GM18508 (cell line): ENCODE data around the gene RPTOR.

ENCODE experiments used
- ATAC-seq: cut with Tn5 transposase; IDR thresholded peaks from one replicate; pipeline ENCODE4 v1.9.1; 2021; ENCODE audit warnings: moderate number of reproducible peaks; ENCODE audit not compliant: insufficient read depth, unreplicated experiment

Gene RPTOR

DNA sequence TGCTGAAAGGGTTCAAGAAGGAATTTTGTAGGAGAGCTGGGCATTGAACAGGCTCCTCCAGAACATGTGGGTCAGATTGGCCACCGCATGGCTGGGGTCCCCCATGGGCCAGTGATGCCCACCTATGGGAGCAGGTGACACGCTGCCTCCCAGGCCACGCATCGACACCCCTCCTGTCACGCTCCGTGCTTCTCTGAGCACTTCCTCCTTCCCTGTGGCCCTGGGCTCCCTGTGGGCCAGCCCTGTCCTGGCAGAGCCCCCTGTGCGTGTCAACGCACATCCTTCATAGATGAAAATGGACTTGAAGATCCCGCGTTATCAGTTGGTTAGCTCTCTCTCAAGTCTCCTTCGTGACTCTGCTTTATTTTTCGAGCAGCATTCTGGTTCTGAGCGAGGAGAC is 160.3 kb downstream of the RPTOR start:
- ATAC-seq = no peak

DNA sequence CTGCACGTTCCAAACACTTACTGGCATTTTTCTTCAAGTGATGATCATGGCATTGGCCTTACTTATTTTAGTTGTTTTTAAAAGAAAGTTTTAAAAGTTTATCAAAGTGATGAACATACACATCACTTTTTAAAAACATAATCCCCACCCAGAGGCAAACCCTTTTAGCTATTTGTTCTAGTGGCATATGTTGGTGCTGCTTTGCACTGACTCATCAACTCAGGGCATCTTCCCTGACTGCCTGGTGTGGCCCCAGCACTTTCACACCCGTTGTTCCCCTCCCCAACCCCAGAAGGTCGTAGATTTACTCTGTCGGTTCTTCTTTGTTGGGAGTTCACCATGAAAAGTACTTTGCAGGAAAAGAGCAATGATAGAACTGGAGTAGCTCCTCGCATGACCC is 161.3 kb downstream of the RPTOR start:
- no peak for ATAC-seq

DNA sequence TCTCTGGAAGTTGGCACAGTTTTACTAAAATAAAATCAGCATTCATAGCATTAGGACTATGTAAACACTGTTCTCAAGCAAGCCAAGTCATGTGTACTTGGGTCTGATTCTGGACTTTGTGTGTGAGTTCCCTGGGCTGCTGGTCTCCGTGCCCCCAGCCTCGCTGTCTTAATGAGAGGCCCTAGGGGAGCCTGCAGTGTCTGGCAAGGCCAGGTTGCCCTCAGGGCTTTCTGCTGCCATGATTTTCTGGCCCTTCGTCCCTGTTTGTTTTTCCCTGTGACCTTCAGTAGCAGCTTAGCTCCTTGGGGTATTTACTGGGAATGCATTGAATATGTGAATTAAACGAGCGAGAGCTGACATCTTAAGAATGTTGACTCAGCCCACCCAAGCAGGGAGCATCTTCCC is 161.8 kb downstream of the RPTOR start:
- no peak for ATAC-seq

DNA sequence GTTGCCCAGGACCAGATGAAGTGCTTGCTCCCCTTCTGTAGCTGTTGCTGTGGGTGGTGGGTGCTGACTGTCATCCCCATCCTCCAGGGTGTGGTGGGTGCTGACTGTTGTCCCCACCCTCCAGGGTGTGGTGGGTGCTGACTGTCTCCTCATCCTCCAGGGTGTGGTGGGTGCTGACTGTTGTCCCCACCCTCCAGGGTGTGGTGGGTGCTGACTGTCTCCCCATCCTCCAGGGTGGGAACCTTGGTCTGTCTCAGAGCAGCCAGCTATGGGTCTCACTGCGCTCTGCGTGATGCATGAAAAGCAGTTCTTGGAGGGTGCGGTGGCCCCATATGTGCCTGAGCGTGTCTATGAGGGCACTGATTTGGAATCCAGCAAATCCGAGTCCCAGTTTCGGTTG is 163.8 kb downstream of the RPTOR start:
- ATAC-seq = no peak

DNA sequence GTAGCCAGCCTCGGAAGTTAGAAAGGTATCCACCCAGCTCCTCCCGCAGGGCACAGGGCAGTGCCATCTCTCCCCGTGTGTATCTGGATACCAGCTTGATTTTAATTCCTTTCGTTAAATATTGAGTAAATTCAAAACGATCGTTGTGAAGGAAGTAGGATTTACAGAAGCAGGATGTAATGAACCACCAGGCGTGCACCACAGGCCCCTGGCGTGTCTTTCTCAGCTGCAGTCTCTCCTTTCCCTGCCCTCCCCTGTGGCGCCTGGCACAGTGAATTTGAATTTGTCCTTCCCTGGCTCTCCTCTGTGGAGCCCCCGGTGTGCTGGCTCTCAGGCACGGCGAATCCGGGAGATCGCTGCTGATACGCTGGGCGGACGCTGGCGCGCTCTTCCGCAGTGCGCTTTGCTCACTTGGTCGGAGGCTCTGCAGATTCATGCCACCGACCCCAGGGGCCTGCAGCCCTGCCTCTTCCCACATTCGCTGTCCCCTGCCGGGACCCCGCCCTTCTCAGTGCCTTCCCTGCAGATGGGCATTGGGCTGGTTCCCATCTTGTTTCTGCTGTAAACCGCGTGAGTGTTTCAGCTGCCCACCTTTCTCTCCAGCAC is 164.6 kb downstream of the RPTOR start:
- ATAC-seq = no peak

DNA sequence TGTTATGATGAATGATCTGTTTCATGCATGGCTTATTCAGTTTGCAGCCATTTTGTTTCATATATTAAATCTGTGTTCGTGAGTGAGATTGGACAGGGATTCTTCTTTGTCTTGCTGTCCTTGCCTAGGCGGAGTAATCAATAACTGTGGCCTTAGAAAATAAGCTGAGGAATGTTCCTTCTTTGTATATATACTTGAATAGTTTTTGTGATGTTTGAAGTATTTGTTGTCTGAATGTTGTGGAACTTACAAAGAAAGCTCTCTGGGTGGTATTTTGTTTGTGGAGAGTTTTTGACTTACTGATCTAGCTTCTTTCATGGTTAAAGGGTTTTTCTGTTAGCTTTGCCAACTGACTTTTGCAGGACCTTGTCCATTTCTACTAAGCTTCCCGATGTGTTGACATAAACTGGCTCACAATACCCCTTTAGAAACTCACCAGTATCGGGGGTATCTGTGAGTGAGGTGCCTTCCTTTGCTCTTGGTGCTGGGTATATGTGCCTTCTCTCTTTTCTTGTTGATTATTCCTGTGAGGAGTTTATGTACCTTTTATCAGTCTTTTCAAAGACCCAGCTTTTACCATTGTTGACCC is 166.2 kb downstream of the RPTOR start:
- ATAC-seq = no peak

DNA sequence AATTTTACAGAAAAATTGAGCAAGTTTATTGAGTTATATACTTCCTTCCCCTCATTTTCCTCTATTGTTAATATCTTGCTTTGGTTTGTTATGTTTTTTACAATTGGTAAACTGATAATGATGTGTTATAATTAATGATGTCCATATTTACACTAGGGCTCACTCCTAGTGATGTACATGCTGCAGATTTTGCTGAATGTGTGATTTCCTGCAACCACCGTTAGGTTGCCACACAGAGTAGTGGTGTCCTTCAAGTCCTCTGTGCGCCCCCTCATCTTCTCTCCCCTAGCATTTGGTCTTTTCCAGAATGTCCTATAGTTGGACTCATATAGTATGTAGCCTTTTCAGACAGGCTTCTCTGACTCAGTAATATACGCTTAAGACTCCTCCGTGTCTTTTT is 167.5 kb downstream of the RPTOR start:
- no peak for ATAC-seq

DNA sequence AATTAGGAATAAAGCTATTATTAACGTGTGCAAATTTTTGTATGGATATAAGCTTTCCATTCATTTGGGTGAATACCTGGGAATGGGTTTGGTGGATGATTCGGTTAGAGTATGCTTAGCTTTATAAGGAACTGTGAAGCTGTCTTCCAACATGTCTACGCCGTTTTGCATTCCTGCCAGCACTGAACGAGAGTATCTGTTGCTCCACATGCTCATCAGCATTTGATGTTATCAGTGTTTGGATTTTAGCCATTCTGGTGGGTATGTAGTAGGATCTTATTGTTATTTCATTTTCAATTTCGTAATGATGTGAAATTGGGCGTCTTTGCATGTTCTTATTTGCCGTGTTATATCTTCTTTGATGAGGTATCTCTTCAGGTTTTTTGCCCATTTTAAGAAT is 168.0 kb downstream of the RPTOR start:
- no peak for ATAC-seq

DNA sequence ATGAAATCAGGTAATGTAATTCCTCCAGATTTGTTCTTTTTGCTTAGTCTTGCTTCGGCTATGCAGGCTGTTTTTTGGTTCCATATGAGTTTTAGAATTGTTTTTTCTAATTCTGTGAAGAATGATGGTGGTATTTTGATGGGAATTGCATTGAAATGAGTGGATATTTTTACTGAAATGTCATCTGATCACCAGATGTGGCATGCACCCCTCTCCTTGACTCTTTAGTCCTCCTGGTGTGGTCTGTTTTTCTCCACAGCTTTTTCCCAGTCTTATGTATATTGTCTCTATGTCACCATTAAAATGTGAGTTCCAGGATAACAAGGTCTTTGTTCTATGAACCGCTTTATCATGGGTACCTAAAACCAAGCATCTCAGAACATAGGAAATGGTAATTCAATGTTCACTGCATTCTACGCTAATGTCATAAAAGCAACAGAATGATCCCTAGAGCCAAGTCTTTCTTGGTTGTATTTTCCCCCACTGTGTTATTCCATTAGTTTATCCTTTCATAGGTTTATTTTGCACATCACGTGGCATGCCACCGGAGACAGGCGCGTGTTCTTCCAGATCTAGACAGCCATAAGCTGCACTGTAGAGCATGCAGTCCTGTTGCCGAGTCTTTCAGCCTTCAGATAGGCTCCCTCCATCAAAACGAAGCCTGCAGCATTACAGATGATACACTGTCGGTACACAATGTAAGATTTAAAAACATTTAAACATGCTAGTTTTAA is 172.5 kb downstream of the RPTOR start:
- no peak for ATAC-seq

DNA sequence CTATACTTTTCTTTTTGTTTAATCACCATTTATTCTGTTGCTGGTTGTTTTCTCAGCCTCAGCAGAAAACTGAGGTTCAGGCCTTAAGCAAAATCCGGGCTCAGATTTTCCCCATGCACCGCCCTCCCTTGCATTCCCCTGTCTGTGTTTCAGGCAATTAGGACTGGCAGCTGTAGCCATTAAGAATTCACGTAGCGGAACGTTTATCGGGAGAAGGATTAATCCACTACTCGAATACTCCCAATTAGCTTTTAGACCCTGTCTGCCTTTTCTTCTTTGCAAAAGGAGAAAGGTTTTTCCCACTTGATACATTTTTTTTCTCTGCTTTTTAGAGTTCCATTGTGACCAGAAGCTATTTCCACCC is 173.1 kb downstream of the RPTOR start:
- no peak for ATAC-seq

DNA sequence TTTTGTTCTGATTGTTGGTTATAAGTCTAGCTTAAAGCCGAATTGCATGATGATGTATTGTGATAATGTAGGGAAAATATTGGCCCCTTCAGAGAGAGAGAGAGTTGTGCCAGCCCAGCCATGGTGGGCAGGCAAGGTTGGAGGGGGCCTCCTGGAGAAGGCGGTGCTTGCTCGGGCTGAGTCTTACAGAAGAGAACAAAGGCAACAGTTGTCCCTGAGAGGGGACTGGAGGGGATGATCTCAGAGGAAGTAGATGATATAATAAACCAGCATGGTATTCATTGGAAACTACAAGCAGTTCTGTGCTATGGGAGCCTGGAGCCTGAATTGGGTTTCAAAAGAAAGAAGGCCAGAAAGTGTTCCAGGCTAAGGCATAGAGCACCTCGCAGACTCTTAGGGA is 173.8 kb downstream of the RPTOR start:
- ATAC-seq = no peak

DNA sequence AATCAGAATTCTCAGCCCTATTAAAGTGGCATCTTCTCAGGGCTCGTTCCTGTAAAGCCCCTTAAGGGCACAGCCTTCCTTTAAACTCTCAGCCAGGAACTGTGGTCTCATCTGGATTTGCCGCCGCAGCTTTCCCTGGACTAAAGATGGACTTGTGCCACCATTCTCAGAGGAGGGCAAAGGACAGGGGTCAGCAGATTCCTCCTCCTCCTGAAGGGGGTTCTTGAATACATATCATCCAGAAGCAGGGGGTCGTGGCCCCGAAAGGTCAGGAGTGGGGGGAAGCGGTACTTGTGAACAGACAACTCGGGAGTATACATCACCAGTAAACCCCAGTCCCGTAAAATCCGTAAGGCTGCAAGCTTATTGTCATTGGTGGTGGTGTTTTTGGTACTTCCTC is 174.8 kb downstream of the RPTOR start:
- ATAC-seq = no peak

DNA sequence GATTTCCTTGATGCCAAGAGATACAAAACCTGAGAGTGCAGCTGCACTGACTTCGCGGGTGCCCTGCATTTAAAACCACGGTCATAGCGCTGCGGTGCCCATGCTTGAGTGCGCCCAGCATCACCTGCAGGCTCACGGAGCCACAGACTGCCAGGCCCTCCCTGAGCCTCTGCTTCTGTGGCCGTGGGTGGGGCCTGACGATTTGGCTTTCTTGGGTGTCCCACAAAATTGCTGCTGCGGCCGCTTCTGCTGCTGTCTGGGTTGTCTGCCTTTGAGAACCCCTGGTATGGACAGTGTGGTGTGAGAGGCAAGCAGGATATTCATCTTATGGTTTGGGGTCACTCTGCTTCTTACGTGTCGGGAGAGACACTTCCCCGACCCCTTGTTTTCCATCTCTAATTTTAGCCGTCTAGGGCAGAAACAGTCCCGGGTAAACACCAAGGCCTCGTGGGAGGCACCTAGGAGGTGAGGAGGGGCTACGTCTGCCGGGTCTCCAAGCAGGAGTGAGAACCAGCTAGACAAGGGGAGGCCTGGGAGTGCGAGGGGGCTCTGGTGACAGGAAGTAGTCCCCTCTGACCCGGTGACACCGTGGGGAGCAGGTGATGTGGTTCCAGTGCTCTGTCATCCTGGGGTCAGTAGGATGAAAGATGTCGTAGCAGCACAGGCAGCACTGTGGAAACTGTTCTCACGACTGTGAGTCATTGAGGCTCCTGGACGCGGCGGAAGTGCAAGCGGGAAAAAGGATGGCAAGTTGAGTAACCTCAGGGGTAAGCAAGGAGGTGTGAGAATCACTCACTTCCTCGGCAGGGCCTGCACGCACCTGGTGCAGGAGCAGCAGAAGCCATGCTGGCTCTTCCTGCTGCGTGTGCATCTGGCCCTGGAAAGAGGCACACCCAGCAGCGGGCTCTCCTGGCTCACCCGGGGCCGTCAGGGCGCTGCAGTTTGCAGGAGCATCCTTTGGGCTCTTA is 176.3 kb downstream of the RPTOR start:
- no peak for ATAC-seq

DNA sequence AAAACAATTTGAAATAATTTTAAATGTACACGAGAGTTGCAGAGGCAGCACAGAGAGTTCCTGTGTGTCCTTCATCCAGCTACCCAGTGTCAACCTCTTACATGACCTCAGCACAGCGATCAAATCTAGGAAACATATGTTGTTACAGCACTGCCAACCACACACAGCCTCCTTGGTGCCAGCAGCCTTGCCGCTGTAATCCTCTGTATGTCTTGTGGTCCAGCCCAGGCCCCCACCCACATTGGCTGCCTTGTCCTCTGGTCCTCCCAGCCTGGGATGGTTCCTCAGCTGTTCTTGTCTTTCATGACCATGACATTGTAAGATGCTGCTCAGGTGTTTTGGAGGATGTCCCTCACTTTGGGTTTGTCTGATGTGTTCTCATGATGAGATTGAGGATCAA is 178.0 kb downstream of the RPTOR start:
- no peak for ATAC-seq

DNA sequence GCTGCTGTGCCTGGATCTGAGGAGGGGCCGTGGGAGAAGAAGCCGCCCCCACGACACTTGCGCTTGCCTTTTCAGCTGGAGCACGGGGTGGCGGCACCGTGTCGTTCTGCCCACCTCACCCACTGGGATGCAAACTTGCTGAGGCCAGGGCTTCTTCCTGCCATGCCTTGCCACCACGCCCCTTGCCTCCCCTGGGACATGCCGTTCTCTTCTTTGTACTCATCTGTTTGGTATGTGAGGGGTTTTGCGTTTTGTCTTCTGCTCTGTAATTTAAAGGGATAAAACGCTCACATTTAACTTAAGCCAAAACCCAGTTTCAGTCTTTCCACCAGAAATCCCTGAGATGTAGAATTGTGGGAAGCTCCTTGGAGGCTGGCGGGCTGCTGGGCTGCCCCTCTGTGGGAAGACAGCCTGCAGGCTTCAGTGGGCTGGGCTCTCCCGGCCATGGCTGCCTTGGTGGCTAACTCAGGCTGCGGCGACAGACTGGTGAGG is 180.2 kb downstream of the RPTOR start:
- no peak for ATAC-seq

DNA sequence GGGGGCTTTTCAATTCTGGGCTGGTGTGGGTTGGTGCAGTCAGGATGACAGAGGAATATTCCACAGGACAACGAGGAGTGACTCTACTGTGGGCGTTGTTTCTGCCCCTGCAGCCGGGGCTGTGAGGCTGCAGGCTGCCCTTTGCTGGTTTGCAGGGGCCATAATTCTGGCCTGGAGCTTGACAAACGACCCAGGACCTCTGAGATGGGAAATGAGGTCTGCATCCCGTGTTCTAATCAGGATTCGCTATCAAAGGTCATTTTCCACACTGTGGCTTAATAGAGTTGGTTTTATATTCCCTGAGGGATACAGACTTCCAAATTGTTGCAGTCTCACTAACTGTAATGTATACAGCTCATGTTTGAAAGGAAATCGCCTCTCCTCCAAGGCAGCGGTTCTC is 180.9 kb downstream of the RPTOR start:
- ATAC-seq = no peak

DNA sequence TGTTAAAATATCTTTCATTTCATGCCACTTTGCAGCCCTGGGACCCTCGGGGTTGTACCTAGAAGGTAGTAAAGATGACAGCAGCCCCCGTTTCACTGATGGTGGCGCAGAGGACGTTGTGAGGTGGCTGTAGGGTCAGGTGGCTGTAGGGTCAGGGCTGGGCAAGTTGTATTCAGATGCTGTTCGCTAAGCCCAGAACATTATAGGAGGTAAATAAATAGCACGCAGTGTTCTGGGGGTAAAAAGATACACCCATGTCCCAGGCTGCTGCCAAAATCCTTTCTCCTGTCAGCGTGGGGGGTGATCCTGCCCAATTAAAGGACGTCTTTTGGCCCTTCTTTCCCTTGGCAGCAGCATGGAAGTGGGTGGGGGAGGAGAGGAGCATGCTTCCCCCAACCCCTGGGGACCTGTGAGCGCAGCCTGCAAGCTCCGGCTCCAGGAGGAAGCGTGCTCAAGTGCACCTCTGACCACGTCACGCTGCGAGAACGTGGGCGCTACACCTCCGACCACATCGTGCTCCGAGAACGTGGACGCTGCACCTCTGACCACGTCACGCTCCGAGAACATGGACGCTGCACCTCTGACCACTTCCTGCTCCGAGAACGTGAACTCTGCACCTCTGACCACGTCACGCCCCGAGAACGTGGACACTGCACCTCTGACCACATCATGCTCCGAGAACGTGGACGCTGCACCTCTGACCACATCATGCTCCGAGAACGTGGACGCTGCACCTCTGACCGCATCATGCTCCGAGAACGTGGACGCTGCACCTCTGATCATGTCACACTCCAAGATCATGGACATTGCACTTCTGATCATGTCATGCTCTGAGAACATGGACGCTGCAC is 182.1 kb downstream of the RPTOR start:
- no peak for ATAC-seq

DNA sequence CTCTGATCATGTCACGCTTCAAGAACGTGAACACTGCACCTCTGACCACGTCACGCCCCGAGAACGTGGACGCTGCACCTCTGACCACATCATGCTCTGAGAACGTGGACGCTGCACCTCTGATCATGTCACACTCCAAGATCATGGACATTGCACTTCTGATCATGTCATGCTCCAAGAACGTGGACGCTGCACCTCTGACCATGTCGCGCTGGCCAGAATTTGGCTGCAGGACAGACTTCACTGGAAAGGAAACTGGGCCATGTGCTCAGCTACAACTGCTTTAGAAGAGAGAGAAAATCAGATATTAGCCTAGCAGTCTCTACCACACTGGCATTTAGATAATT is 182.7 kb downstream of the RPTOR start:
- no peak for ATAC-seq

DNA sequence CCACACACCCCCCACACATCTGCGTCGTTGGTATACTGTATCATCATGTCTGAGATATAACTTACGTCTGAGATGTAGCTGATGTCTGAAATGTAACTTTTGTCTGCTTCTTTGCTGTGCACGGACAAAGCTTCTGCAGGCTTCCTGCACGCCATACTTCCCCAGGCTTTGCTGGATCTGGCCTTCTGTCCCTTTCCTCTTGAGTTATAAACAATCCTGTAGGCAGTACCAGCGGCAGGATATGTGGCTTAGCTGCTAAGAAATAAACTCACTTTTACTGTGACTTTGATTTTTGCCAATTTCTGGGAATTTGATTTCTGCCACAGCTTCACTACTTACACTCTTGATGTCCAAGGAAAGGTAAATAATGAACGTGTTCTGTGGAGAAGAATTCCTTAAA is 184.4 kb downstream of the RPTOR start:
- ATAC-seq = no peak

DNA sequence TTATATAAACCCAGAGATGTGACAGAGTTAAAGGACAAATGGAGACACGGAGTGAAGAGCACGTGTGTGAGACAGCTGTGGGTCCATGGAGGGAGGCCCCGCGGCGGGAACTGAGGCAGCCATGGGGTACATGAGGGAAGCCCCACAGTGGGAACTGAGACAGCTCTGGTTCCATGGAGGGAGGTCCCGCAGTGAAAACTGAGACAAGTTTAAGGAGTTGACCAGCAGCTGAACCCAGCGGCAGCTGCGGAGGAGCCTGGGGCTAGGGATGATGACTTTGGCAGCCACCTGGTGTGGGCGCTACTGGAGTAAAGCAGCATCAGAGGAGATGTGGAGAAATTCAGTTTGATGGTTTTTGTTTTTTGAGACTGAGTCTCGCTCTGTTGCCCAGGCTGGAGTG is 185.1 kb downstream of the RPTOR start:
- ATAC-seq = no peak
